Kidney (tissue), 14 donors: Measurements from ENCODE around the gene ID3. TPM values are rescaled to one million over a fixed set of nuclear protein-coding genes. Genes with fewer than 3 reads are reported as not detected.
A peak's percentile ranks its signal among the peaks of the same experiment; 100 is the strongest.

Experiments
- DNase-seq, 5 donors: peaks; one replicate each; pipeline ENCODE4 v3.0.0-alpha.2; 2013 to 2020
- FAIRE-seq: peaks from 2 replicates; lab custom pipeline; 2012; peaks lifted over from hg19 to GRCh38; lab: Jason Lieb, UNC
- H3K27ac ChIP-seq, 2 donors: one replicate each; pipeline ENCODE4 v1.7.0; 2013; ENCODE audit warnings: low read depth in 2 of 2, low read length in 2 of 2, inconsistent platforms in 1 of 2
- H3K27me3 ChIP-seq: one replicate; pipeline ENCODE4 v1.7.1; 2013; ENCODE audit warnings: low read length, inconsistent platforms; ENCODE audit not compliant: control insufficient read depth, insufficient read depth
- H3K36me3 ChIP-seq, 3 donors: one replicate each; pipeline versions ENCODE4 v1.7.0 to v1.7.1; 2013; ENCODE audit warnings: low read length in 3 of 3, control low read depth in 1 of 3, inconsistent platforms in 1 of 3; ENCODE audit not compliant: insufficient read depth in 3 of 3, control insufficient read depth in 2 of 3
- H3K4me1 ChIP-seq, 3 donors: one replicate each; pipeline versions ENCODE4 v1.7.0 to v1.7.1; 2013; ENCODE audit warnings: low read length in 3 of 3, inconsistent platforms in 1 of 3, low read depth in 1 of 3; ENCODE audit not compliant: control insufficient read depth in 2 of 3, insufficient read depth in 2 of 3
- H3K4me3 ChIP-seq, 3 donors: one replicate each; pipeline versions ENCODE4 v1.7.0 to v1.8.1; 2013; ENCODE audit warnings: low read length in 3 of 3, control low read depth in 1 of 3, inconsistent platforms in 1 of 3
- H3K9ac ChIP-seq, 3 donors: one replicate each; pipeline versions ENCODE4 v1.7.0 to v1.7.1; 2013; ENCODE audit warnings: low read length in 3 of 3, control low read depth in 1 of 3, inconsistent platforms in 1 of 3
- H3K9me3 ChIP-seq, 3 donors: one replicate each; pipeline versions ENCODE4 v1.7.0 to v1.7.1; 2013; ENCODE audit warnings: low read length in 3 of 3, control low read depth in 1 of 3, inconsistent platforms in 1 of 3; ENCODE audit not compliant: control insufficient read depth in 2 of 3, insufficient read depth in 1 of 3
- CTCF ChIP-seq: IDR thresholded peaks from 3 replicates; pipeline ENCODE4 v1.5.1; 2012; ENCODE audit warnings: mild to moderate bottlenecking, moderate library complexity, borderline replicate concordance; ENCODE audit not compliant: insufficient read depth; ENCODE audit errors: extremely low read depth
- intact Hi-C: fragments of 100-400 bp; cut with DNase I; formaldehyde crosslinking; loops from one replicate; pipeline ENCODE4 v1.11.1; 2022
- polyA plus RNA-seq: library from polyadenylated mRNA; stranded (reverse); fragments of 350-450 nt; fragmentation: Illumina TruSeq; extraction: RNeasy Lipid Tissue Mini Kit (QIAGEN cat#74804); gene quantifications from one replicate; pipeline ENCODE4 v1.2.3, GENCODE V29; 2014; ENCODE audit warnings: low read depth, low replicate concordance; ENCODE audit not compliant: insufficient read depth
- total RNA-seq: library from RNA; stranded (reverse); fragmentation: NEBNext Ultra II Directional; extraction: Animal tissue kit (Norgen Biotek cat#: 25700); gene quantifications from one replicate; pipeline ENCODE4 v1.2.1, GENCODE V29; 2021
- donor health status: control.
- donor health status: control.
- donor health status: control.
- donor health status: control.
- donor health status: control.
- donor health status: DM: yes; HTN: yes; CAD: no.
- donor health status: Normal renal cell carcinoma (clear cell type).

ID3 gene
- total and polyA plus RNA-seq, 2 donors from 2014 or later, result 97.8 to 157 TPM

GRCh38 chr1:23559985-23560741, 862 bp upstream of the ID3 start:
- FAIRE-seq (no peak), DNase-seq (peak in 1 of 5 donors; percentile 44)
- Histone ChIP-seq H3K9me3 (no peaks in the 10 kb centered on the region), H3K9ac (peak overlapping the region; percentile 4 to 74 (median 30)), H3K27ac (peak overlapping the region; percentile 91 to 95), H3K36me3 (peaks cover 0 to 8% (median 8%) of the 10 kb centered on the region in 3 donors), H3K4me3 (peak overlapping the region; percentile 11 to 82 (median 74)), H3K4me1 (peaks cover 15 to 30% (median 26%) of the 10 kb centered on the region in 3 donors), H3K27me3 (no peaks in the 10 kb centered on the region)
- intact Hi-C loops, result no loop called here
- no peak for TF ChIP-seq CTCF

GRCh38 chr1:23558872-23559135, 497 bp downstream of the ID3 start:
- Histone ChIP-seq H3K36me3 (peaks cover 0 to 8% (median 8%) of the 10 kb centered on the region in 3 donors), H3K9ac (peak overlapping the region; percentile 61 to 97 (median 91)), H3K27me3 (no peaks in the 10 kb centered on the region), H3K9me3 (no peaks in the 10 kb centered on the region), H3K4me3 (peak overlapping the region; percentile 82 to 98 (median 82)), H3K27ac (peak overlapping the region; percentile 86 to 95), H3K4me1 (peaks cover 17 to 33% (median 26%) of the 10 kb centered on the region in 3 donors)
- DNase-seq (no peak), FAIRE-seq (no peak)
- intact Hi-C loops, result no loop called here
- no peak for TF ChIP-seq CTCF

GRCh38 chr1:23558140-23558871, 995 bp downstream of the ID3 start:
- TF ChIP-seq CTCF, result no peak
- peaks cover 17 to 33% (median 21%) of the 10 kb centered on the region in 3 donors for H3K4me1 ChIP-seq
- FAIRE-seq, result no peak

More at GRCh38 chr1:23558140-23558871, 995 bp downstream of the ID3 start:
- Histone ChIP-seq H3K36me3 (peaks cover 0 to 8% (median 8%) of the 10 kb centered on the region in 3 donors), H3K4me3 (peak overlapping the region; percentile 82 to 98 (median 82)), H3K27me3 (no peaks in the 10 kb centered on the region), H3K9me3 (no peaks in the 10 kb centered on the region), H3K9ac (peak overlapping the region; percentile 61 to 97 (median 91)), H3K27ac (peak overlapping the region; percentile 86 to 95)
- DNase-seq, result peak; percentile 86 to 91 (median 90)
- intact Hi-C loops, result no loop called here
